Stimulated activated CD4-positive, alpha-beta T cell treated with anti-CD3 and anti-CD28 coated beads, Interleukin-1b, Interleukin-23, amount 100 ng/mL, for 48 hours (primary cell): ENCODE data around the gene SMYD4.
"Not testable (repeated sequence)": the region's sequence is repeated elsewhere in the genome, so short reads cannot be mapped to it uniquely, and the experiment has no call there.

Experiments used
- DNase-seq: peaks from one replicate; pipeline ENCODE4 v3.0.0-alpha.2; 2020

The SMYD4 gene

DNA sequence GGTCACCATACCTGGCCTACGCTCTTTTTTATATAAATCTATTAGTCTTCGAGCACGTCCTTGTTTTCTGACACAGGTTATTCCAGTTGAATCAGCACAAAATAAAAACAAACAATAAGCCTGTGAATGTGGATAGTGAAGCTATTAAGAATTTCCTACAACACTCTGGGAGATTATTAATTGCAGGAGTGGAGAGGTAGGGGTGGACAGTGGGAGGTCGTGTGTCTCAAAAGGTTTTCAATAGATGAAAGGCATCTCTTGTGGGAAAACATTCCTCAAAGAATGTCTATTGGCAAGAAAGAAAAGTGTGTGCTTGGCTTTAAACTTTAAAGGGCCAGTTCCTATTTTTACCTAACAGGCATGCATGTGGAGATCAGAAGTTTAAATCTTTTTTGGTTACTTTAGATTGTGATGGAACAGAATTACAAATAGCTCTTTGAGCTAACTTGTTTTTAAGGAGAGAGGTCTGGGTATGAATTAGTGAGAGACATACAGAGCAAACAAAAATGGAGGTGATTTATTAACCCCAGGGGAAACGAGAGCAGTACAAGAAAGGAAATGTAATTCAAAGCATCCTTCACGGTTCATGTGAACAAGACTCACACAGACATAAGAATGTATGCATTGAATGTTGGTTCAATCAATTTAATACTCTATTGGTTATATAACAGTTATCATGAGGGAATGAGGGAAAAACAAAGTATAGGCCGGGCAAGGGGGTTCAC lies 9.0 kb downstream of the SMYD4 start:
- DNase-seq = no peak

DNA sequence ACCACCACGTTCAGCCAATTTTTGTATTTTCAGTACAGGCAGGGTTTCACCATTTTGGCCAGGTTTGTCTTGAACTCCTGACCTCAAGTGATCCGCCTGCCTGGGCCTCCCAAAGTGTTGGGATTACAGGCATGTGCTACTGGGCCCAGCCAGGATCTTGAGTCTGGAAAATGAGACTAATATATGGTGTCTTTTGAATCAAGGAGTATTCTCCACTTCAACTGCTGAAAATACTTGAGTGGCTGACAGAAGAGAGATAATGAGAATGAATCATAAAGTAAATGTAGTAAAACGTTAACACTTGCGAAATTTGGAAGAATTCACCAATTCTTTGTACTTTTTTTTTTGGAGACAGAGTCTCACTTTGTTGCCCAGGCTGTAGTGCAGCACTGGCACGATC lies 16.6 kb downstream of the SMYD4 start:
- no peak for DNase-seq

DNA sequence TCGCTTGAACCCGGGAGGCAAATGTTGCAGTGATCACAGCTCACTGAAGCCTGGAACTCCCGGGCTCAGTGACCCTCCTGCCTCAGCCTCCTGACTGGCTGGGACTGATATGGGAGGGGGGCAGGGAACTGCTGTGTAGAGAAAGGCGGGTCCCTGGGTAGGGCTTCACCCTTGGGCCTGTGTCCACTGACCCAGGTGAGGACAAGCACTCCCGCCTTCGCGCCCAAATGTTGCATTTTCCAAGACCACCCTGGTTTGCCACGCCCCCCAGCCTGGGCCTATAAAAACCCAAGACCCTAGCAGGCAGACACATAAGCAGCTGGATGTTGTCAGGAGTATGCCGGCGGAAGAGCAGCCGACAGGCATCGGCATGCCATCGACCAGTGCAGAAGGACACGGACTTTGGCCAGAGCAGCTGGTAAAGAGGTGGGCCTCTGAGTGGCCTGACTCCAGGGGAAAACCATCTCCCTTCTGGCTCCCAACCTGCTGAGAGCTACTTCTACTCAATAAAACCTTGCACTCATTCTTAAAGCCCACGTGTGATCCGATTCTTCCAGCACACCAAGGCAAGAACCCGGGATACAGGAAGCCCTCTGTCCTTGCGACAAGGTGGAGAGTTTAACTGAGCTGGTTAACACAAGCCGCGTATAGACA lies 19.1 kb downstream of the SMYD4 start:
- no peak for DNase-seq

DNA sequence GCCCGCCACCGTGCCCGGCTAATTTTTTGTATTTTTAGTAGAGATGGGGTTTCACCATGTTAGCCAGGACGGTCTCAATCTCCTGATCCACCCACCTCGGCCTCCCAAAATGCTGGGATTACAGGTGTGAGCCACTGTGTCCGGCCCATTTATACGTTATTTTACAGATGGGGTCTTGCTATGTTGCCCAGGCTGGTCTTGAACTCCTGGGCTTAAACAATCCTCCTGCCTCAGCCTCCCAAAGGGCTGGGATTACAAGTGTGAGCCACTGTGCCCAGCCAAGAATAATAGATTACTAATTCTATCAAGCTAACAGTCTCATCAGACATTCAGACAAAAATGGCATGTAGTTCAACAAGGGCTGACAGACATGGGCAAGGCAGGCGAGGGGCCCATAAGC lies 19.9 kb downstream of the SMYD4 start:
- not testable (repeated sequence) for DNase-seq

DNA sequence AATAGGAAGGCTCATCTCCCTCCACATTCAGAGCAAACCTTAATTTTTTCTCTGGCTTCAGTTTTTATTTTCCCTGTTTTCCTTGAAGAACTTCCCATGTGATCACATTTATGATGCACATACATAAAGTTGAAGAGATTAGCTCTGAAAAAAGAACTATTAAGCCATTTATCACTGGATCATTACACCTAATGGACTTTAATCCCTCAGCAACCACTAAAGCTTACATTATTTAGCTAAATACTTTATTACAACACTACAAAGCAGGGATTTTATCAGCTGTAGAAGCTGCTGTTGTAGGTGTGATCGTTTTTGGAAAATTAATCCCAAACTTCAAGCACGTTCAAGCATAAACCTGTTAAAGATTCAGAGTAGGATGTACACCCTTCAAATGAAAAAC lies 21.1 kb downstream of the SMYD4 start:
- DNase-seq = no peak

DNA sequence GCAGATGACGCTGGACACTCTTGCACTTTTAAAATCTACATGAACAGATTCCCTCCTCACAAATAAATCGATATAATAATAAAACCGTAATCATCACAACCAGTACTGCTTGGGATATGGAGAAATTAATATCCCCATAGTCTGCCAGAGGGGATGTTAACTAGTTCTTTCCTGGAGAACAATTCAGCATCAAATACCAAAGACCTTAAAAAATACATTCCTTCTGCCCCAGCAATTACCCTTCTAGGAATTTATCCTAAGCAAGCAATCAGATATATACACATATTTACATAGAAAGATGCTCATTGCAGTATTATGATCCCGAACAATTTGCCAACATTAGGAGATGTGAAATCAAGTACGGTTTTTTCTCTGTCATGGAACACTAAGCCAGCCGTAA lies 21.8 kb downstream of the SMYD4 start:
- DNase-seq = no peak

DNA sequence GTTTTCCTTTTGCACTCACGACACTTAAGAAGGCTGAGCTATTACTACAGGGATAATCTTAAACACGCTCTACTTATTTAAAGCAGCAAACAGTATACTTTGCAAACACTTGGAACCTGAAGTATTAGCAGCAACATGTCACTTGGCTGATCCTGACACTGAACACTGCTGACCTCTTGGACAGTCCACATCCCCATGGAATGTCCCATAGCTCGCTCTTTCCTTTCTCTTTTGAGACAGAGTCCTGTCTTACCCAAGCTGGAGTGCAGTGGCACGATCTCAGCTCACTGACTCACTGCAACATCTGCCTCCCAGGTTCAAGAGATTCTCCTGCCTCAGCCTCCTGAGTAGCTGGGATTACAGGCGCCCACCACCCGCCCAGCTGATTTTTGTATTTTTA lies 26.4 kb downstream of the SMYD4 start:
- DNase-seq = no peak

DNA sequence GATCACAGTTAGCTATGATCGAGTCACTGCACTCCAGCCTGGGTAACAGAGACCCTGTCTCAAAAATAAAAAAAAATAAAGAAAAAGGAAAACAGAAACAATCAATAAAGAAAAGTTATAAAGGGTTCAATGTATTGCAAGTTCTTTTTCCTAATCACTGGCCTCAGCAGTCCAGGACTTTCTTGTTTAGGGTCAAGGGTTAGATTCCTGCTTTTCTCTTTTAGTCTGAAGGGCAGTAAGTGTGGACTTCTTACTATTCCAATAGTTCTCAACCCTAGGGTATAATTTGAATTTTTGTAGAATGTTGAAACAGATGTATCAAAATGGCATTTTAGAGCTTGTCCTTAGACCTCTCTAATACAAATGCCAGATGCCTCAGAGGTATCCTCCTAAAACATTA lies 27.3 kb downstream of the SMYD4 start:
- no peak for DNase-seq

DNA sequence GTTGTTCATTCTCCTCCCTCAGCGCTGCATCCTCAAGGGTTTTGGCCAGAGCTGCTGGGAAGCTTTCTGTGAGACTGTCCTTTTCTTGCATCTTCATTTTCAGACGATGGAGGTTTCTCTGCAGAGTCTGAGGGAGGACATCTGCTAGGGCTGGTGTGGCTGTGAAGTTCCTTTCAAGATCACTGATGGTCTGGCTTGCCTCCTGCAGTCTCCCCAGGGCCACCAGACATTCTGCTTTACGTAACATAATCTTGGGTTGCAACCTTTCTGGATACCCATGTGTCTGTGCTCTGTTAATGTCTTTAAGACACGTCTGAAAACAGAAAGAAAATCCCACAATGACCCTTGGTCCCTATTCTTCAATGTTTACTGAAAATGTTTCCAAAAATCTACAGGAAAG lies 29.0 kb downstream of the SMYD4 start:
- no peak for DNase-seq

DNA sequence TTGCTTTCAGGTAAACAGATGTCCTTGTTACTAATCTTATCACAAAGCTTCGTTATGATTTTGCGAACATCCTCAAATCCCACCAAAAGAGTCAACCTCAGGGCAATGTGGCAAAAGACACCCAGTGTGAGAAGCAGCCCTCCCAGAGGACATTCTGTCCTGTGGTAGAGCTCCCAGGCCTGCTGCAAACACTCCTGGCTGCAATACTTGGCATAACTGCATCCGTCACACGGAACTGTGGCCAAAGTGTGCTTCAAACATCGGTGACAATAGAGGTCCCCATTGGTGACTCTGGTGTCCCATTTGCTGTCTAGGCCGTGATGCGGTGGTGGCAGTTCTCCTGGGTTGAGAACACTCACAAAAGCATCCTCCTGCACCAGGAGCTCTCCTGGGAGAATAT lies 29.5 kb downstream of the SMYD4 start:
- no peak for DNase-seq

DNA sequence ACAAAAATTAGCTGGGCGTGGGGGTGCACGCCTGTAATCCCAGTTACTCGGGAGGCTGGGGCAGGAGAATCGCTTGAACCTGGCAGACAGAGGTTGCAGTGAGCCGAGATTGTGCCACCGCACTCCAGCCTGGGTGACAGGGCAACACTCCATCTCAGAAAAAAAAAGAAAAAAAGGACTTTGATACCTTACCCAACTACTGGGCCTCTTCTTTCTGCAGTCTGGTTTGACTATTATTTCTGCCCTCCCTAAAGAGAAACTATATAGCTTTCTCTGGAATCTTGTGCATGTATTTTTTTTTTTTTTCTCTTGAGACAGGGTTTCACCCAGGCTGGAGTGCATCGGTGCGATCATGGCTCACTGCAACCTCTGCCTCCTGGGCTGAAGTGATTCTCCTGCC lies 31.9 kb downstream of the SMYD4 start:
- DNase-seq = not testable (repeated sequence)

DNA sequence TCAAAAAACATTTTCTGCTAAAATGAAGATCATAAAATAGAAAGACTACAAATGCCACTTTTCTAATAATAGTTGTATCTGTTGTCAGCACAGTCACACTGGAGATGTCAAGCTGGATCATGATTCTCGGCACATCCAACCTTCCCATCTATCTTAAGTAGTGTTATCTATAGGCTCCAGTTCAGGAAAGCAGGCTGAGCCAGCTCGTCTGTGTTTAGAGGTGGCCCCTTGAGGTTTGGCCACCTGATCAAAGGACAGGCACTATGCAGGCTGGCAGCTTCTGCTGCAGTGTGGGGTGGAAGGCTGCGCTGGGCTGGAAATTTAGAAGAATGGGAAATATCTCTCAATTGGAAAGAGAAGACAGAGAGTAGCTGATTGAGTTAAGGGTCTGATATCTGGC lies 32.4 kb downstream of the SMYD4 start:
- no peak for DNase-seq

DNA sequence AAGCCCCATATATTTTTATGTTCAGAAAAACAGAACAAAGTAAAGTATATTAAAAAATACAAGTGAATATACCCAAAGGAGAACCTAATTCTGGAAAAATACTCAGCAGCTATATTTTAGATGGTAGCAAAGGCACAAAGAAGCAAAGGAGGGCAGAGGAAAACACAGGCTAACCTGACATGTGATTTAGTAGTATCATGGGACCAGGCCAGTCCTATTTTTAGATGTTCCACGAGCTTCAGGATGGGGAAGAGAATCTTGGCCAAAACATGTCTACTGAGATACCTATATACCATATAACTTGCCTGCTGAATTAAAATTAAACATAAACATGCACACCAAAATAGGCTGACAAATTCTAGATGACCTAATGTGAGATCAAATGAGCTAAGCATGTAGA lies 32.9 kb downstream of the SMYD4 start:
- no peak for DNase-seq

DNA sequence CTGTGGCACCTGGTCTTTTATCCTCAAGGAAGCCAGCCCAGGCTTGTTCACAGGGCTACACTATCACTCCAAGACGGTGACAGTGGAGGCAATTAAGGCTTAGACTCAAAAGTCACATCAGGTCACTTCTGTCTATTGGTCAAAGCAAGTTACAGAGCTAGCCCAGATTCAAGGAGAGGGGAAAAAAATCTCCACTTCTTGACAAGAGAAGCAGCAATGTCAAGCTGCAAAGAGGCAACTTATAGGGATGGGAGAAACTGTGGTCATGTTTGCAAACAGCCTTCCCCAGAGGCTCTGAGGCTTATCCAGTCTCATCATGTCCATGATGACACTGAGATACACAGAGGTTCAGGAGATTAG lies 36.3 kb downstream of the SMYD4 start:
- no peak for DNase-seq

DNA sequence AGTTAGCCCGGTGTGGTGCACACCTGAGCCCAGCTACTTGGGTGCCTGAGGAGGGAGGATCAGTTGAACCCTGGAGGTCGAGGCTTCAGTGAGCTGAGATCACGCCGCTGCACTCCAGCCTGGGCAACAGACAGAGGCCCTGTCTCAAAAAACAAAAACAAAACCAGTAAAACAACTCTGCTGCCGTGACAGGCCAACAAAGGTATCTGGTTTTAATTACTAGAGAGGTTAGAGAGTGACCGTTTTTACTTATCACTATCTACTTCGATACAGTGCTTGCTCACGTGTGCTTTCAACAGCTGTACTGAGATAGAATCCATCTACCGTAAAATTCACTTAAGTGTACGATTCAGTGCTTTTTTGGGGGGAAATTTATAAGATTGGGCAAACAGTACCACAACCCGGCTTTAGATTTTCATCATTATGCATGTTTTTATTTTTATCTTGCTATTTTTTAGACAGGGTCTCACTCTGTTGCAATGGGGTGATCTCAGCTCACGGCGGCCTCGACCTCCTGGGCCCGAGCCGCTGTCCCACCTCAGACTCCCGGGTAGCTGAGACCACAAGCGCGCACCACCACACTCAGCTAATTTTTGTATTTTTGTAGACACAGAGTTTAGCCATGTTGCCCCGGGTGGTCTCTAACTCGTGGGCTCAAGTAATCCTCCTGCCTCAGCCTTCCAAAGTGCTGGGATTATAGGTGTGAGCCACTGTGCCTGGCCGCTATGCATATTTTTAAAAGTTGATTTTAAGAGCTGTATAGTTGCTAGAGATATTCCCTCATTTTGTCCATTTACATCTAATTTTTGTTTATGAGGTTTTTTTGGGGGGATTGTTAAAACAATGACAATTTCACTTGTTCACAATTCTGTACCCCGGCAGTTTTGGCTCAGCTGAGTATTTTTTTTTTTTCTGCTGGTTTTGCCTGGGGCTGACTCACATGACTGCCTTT lies 36.9 kb downstream of the SMYD4 start:
- no peak for DNase-seq

DNA sequence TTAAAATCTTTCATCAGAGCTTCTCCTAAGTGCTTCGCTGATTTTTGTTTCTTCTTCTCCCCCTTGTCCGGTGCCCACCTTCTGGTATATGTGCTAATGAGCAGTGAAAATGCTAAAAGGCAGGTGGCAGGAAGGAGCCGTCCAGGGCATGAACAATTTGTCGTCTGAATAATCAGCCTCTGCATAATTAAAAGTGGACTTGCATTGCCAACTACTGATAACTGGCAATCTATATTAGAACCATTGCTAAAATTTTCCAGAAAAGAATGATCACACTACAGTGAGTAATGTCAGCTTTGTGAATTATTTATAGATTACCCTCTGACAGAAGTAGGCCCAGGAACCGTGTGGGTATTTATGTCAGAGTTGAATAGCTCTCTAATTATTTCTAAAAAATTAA lies 39.8 kb downstream of the SMYD4 start:
- no peak for DNase-seq

DNA sequence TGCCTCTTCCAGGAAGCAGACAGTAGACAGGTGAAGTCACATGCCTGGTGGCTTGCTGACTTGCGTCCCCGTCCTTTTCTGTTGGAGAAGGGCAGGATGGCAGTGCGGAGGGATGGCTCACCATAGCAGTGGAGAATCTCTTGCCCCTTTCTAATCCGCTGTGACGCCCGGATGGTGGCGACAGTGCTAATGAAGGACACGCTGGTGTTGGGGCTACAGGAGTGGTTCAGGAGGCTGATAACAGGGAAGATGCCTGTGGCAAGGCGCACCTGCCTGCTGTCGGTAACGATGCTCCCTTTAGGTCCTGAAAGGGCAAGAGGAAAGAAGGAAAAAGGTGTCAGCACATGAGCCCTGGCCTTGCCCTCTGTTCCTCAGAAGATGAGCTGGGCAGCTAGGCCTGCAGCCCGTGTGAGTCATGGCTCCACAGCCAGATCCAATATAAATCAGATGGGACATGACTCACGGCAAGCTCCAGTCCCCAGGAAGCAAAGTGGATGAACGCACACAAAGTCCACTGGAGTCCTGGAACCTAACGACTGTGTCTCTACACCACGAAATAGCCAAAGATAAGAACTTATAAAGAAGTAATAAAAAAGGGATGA lies 42.3 kb downstream of the SMYD4 start:
- DNase-seq = no peak

DNA sequence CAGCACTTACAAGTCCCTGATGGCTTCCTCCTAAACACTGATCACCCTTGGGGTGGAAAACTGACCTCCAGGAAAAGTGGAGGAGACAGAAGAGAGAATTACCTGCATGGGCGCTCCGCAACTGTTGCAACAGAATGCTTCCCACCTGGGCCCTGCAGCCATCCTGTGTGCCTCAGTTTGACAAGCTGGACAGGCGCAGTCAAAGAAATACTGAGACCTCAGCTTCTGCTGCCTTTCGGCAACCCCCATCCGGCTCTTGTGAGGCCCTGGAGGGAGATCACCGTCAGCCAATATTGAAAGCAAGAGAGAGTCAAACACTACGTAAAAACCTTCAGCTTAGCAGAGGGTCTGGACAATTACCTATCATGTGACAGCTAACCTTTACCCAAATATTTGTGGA lies 43.0 kb downstream of the SMYD4 start:
- no peak for DNase-seq

DNA sequence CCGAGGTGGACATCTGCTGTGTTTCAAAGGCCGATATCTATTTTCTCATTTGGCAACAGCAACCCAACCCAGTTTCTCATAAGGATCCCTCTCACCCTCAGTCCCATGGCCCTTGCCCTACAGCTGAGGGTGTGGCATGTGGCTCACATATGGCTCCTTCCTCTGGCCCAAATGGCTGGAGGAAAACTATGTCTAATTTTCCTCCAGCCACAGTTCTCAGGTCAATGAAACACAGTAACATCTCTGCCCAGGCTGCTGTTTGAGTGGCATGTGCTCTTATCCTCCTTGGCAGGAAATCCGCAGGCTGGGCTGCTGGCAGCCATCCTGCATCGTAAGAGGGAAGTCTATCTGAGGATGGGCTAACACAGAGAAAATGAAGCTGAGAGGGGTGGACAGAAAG lies 43.8 kb downstream of the SMYD4 start:
- no peak for DNase-seq

DNA sequence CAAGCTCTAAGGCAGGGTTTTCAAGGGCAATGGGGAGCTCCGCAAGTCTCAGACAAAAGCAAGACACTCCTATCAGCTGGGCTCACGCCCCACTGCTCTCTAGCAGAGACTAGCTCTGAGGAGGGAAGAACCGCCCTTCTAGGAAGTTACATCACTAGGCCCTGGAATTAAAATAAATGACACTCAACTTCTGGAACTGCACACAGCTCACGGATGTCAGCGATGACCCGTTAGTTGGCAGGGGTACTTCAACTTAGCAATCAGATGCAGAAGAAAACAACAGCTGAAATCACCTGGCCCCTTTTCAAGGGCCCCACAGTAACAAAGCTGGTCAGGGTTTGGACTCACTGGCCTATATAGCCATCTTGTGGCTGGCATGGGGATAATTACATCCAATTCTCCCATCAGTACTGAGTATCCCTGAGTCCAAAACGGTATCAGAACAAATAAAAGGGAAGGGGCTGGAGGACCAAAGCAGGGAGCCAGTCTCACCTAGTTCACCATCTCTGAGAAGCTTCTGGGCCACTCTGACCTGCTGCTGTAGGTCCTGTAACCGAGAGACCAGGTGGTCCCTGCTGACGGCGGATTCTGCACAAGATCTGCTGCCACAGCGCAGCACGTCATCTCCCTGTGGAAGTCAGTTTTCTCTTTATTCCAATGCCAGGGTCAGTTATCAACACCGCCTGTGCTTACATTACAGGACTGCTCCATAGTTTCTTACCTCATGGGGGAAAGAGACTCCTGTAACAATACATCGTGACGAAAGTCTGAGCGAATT lies 45.7 kb downstream of the SMYD4 start:
- DNase-seq = no peak

DNA sequence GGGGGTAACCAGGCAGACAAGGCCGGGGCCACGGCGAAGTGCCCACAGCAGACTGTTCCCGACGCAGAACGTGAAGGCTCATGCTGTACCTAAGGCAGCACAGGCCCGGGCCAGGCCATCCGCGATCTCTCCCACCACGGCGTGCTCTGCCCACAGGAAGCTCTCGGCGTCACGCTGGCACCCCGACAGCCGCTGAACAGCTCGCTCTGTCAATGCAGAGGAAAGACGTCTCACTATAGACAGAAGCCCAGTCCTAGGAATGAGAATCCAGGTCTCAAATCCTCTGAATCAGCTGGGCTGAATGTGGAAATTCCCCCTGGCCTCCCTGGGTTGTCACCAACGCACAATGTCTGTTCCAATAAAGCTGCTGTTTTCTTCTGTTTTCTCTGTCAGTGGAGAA lies 46.4 kb downstream of the SMYD4 start:
- no peak for DNase-seq

DNA sequence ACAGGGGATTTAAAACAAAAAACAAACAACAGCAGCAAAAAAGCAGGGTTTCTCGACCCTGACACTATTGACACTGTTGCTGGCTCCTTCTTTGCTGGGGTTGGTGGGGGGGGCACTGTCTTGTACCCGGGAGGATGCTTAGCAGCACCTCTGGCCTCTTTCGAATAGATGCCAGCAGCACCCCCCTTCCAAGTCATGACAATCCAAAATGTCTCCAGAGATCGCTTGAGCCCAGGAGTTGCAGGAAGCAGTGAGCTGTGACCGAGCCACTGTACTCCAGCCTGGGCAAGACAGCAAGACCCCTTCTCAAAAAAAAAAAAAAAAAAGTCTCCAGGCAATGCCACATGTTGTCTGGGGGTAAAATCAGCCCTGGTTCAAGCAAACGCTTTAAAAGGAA lies 47.5 kb downstream of the SMYD4 start:
- no peak for DNase-seq
